GM21576 (cell line): ENCODE results near the gene SLC28A3.
"Not testable (repeated sequence)": the region's sequence is repeated elsewhere in the genome, so short reads cannot be mapped to it uniquely, and the experiment has no call there.

Experiments used
- ATAC-seq: cut with Tn5 transposase; IDR thresholded peaks from one replicate; pipeline ENCODE4 v1.9.1; 2021; ENCODE audit warnings: mild to moderate bottlenecking, moderate library complexity; ENCODE audit not compliant: unreplicated experiment

SLC28A3 gene, protein sequence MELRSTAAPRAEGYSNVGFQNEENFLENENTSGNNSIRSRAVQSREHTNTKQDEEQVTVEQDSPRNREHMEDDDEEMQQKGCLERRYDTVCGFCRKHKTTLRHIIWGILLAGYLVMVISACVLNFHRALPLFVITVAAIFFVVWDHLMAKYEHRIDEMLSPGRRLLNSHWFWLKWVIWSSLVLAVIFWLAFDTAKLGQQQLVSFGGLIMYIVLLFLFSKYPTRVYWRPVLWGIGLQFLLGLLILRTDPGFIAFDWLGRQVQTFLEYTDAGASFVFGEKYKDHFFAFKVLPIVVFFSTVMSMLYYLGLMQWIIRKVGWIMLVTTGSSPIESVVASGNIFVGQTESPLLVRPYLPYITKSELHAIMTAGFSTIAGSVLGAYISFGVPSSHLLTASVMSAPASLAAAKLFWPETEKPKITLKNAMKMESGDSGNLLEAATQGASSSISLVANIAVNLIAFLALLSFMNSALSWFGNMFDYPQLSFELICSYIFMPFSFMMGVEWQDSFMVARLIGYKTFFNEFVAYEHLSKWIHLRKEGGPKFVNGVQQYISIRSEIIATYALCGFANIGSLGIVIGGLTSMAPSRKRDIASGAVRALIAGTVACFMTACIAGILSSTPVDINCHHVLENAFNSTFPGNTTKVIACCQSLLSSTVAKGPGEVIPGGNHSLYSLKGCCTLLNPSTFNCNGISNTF

DNA sequence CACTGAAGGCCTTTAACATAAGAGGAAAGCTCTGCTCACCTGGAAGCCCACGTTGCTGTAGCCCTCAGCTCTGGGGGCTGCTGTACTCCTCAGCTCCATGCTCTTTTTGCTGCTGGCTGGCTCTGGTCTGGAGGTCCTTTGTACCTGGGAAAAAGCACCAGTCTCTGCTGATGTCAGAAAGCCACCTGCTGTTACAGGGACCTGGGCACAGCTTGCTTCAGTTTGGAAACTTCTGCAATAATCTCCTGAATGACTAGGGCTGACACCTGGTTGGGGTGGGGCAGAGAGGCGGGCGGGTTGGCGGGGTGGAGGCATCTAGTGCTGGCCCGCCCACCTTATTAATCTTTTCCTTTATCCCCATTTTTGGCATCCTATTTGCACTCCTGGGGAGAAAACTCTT, at the start of gene SLC28A3:
SLC28A3 (minus strand) TSS at position 224 of the 400 bp plus-strand sequence; CDS start at position 99, 125 bp downstream.
- ATAC-seq: no peak

DNA sequence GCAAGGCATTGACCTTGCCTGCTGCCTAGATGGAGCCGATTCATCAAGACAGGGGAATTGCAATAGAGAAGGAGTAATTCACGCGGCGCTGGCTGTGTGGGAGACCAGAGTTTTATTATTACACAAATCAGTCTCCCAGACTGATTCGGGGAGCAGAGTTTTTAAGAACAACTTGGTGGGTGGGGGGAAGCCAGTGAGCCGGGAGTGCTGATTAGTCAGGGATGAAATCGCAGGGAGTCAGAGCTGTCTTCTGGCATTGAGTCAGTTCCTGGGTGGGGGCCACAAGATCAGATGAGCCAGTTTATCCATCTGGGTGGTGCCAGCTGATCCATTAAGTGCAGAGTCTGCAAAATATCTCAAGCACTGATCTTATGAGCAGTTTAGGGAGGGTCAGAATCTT, 49.7 kb upstream of the SLC28A3 start:
- ATAC-seq: not testable (repeated sequence)

DNA sequence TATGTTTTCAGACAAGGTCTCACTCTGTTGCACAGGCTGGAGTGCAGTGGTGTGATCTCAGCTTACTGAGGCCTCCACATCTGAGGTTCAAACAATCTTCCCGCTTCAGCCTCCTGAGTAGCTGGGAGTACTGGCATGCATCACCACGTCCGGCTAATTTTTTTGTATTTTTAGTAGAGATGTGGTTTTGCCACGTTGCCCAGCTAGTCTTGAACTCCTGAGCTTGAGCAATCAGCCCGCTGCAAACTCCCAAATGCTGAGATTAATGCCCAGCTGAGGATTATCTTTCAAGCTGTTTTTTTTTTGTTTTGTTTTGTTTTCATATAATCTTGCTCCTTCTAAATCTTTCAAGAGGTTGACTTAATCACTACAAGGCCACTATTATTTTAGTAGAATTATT, 47.3 kb upstream of the SLC28A3 start:
- no peak for ATAC-seq

DNA sequence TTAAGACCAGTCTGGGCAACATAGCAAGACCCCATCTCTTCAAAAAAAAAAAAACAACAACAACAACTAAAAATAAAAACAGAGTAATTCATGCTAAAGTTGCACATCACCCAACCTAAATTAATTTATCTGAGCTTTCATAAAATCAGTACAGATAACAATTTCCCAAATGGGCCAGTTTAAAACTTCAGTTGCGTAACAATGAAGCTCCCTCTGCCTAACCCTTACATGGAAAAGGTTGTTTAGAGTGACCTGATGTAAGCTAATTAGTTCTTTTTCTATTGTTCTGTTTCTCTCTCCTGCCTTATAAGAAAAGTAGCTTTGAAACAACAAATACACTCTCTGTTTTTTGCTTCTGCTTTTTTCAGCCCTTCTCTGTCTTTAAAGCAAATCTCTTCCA, 46.2 kb upstream of the SLC28A3 start:
- no peak for ATAC-seq

DNA sequence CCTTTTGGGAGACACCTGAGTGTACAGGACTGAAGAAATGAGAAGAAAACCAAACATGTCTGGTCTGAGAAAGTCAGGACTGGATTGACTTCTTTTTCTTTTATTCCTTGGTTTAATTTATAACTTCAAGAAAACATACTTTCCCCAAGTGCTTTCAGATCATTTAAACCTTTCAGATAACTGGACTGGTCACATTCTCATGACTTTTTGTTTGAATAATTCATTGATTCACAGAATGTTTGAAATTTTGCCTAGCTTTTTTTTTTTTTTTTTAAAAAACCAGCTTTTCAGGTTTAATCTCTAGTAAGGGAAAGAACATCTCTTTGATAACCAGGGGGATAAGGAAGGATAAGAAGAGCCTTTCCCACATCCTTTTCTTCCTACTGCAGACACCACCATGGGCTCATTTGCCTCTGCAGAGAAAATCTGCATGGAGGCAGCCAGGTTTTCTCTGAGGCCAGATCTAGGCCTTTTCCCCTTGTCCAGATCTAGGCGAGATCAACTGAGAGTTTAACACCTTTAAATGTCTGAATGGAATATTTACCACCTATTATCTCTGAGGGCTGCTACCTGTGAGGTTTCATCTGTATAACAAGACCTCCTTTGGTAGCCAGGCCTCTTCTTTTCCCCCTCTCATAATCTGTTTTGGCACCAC, 45.0 kb upstream of the SLC28A3 start:
- no peak for ATAC-seq

DNA sequence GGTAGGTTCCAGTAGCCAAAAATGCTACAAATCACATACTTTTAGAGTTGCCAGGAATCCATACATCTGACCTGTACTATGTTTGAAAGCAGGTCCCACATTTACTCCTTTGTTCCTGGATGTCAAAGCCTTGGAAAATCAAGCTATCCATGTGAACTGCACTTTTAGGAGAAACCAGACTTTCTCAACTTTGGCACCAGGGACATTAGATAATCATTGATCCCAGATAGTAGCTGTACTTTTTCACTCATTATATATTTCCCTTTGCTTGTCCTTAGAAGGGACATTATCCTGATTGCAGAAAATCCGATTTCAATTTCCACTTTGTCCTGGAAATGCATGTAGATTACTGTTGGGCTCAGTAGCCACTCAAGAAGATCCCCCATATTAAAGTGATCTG, 44.1 kb upstream of the SLC28A3 start:
- no peak for ATAC-seq

DNA sequence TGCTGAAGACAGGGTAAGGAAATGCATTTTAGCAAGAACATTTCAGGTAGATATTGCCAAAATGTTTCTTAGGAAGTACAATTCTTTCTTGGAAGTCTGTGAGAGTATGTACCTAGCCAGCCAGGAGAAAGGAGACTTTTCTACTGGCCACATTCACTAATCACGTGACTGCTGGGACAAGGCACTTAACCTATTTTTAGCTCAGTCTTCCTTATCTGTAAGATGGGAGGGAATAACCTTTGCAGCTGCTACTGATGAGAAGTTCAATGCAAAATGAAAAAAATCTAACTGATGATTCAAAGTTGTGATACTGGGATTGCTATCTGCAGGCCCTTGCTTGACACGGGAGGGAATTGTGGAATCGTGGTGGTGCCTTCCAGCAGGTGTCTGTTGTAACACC, 42.6 kb upstream of the SLC28A3 start:
- no peak for ATAC-seq

DNA sequence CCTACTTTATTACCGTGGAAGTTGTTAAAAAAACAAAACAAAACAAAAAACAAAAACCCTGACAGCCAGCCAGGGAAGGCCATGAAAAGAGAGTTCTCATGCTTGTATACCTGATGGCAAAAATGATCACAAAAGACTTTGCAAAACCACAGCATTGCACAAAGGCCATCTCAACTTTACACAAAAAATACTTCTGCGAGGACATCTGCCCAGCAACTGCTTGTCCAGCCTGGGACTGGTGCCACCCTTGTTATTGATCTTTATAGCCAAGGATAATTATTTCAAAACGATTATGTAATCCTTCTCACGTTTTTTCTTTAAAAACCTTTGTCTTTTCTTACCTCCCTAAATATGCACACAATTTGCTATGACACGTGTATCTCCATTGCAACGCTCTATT, 42.2 kb upstream of the SLC28A3 start:
- no peak for ATAC-seq

DNA sequence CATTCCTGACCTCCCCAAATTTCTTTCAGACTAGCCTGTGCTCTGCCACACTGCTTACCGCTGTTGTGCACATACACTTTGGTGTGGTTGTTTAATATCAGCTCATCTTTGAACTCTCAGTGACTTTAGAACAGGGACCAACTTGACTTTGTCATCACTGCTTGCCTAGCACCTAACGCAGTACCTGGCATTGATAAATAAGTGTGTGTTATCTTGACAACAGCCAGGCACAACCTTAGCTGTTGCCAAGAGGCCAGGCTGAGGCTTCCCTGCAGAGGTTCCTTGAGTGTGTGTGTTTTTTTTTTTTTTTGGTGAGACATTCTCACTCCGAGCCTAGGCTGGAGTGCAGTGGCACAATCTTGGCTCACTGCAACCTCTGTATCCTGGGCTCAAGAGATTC, 41.0 kb upstream of the SLC28A3 start:
- no peak for ATAC-seq

DNA sequence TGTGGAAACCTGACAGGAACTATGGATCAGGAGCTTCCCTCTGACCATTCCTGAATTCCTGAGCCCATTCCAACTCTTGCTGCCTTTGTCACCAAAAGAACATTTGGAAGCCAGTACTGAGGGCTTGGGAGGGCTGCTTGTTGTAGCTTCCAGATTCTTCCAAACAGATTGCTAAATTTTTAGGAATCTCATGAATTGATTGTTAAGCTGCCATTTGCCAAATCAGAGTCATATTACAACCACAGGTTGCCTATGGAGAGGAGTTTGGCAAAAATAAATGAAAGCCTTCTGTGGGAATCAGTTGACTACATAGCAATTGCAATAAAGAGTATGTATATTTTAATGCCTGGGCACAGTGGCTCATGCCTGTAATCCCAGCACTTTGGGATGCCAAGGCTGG, 39.2 kb upstream of the SLC28A3 start:
- ATAC-seq: no peak

DNA sequence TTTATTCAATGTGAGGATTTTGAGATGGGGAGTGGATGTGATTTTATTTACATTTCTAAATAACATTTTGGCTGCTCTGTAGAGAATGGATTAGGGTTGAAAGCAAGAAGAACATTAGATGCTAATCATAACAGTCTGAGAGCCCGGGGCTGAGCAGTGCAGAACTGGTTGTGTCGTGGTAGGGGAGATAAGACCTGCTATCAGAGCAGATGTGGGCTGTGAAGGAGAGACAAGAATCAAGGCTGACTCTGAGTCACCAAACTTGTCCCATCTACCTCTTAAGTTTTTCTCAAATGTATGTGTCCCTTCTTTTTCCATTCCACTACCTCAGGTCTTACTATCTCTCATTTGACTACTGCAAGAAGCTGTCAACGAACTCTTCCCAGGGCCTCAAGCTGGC, 35.4 kb upstream of the SLC28A3 start:
- ATAC-seq: no peak

DNA sequence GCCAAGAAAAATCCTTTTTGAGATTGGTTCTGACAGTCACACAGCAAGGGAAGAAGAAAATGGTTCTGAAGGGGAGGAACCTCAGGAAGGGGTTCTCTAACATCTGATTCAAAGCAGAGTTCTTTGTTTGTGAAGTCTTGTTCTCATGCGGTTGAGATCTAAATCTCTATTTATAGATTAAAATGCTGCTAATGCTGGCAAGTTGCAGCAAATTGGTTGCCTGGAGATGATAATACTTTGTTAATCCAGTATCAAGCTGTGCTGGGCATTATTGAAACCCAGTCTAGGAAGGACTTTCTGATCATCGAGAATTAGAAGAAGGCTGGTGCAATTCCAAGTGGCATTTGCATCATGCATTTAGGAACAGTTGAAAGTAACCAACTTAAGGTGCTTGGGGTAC, 34.0 kb upstream of the SLC28A3 start:
- ATAC-seq: no peak

DNA sequence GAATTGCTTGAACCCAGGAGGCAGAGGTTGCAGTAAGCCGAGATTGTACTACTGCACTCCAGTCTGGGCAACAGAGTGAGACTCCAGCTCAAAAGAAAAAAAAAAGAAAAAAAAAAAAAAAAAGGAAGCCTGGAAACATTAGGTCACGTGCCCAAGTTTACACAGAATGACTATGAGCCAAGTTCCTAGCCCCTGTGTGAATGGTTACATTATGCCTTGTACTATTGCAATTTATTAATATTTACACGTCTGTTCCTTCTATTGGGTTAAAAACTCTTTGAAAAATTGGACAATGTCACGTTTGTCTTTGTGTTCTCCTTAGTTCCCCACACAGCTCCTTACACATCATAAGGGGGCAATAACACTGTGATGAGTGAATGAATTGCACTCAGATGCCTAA, 33.5 kb upstream of the SLC28A3 start:
- ATAC-seq: no peak

DNA sequence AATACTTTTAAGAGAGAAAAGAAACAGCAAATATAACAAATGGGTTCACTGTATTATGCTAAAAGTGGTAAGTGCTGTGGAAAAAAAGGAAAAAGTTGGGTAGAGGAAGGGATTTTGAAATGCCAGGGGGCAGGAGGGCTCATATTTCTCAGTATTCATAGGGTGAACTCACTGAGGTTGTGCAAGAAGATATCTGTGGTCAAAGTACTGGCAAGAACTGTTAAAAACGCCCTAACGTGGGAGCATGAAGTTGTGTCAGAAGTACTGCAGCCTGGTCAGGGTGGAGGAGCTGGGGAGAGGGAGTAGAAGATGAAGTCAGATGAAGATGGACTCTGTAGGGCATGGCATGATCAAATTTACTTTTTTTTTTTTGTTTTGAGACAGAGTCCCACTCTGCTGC, 31.2 kb upstream of the SLC28A3 start:
- ATAC-seq: no peak

DNA sequence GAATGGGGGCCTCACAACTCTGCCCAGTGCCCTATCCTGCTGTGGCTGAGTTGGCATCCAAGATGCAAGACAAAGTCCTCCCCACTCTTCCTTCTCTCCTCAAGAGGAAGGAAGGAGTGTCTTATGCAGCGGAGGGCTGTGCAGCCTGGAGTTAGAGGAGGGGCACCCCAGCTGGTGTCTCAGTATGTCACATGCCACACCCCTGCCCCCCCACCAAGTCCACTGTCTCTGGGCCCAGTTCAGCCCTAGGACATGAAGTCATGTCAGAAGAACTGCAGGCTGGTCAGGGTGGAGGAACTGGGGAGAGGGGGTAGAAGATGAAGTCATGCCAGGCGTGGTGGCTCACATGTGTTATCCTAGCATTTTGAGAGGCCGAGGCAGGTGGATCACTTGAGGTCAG, 28.0 kb upstream of the SLC28A3 start:
- ATAC-seq: no peak

DNA sequence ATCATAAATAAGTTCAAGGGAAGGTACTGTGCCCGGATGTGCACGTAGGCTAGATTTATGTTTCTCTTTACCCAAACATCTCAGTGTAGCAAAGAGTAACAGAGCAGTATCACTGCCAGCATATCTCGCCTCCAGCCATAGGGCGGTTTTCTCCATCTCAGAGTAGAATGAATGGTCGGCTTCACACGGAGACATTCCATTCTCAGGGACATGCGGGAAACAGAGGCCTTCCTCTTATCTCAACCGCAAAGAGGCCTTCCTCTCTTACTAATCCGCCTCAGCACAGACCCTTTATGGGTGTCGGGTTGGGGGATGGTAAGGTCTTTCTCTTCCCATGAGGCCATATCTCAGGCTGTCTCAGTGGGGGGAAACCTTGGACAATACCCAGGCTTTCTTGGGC, 27.2 kb upstream of the SLC28A3 start:
- ATAC-seq: not testable (repeated sequence)

DNA sequence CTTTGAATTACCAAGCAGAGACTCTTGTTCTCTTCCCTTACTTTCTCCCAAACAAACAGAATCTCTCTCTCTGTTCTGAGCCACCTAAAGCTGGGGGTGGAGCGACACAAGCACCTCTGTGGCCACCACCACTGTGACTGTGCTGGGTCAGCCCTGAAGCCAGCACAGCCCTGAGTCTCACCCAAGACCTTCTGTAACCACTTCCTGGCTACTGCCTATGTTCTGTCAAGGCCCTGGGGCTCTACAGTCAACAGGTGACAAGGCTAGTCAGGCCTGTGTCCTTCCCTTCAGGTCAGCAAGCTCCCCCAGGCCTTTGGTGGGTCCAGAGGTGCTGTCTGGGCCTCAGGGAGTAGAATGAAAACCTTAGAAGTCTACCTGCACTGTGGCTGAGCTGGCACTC, 26.1 kb upstream of the SLC28A3 start:
- no peak for ATAC-seq

DNA sequence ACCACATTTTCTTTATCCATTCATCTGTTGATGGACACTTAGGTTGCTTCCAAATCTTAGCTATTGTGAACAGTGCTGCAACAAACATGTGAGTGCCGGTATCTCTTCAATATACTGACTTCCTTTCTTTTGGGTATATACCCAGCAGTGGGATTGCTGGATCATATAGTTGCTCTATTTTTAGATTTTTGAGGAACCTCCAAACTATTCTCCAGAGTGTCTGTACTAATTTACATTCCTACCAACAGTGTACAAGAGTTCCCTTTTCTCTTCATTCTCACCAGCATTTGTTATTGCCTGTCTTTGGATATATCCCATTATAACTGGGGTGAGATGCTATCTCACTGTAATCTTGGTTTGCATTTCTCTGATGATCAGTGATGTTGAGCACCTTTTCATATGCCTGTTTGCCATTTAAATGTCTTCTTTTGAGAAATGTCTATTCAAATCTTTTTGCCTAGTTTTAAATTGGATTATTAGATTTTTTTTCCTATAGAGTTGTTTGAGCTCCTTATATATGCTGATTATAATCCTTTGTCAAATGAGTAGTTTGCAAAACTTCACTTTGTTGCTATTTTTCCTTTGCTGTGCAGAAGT, 24.4 kb upstream of the SLC28A3 start:
- ATAC-seq: not testable (repeated sequence)

DNA sequence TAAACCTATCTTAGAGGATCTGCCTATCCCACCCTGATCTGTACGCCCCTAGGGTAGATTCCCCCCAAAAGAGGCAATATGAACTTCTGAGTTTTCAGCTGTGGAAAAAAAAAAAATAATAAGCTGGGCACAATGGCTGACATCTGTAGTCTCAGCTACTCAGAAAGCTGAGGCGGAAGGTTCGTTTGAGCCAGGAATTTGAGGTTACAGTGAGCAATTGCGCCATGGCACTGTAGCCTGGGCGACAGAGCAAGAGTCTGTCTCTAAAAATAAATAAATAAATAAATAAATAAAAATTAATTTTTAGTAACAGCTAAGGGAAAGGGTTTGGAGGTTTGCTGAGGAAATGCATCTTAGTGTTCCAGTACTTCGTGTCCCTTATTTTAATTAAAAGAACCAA, 21.1 kb upstream of the SLC28A3 start:
- ATAC-seq: no peak

DNA sequence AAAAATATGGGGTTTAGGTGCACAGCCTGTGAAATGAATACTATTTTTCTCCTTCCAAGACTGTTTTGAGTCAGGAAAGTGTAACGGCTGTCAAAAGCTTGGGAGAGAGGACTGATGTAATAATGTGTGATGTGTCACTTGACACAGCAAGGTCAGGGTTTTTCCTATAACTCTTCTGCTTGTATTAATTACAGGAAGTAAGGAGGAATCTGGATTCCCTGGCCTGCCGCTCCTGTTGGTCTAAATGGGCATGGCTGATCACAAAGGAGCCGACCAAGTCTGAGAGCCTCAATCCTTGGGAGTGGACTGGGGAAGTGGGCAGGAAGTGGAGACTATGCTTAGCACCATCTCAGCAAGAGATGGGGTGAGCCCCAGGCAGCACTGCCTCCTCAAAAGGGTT, 16.7 kb upstream of the SLC28A3 start:
- ATAC-seq: no peak

DNA sequence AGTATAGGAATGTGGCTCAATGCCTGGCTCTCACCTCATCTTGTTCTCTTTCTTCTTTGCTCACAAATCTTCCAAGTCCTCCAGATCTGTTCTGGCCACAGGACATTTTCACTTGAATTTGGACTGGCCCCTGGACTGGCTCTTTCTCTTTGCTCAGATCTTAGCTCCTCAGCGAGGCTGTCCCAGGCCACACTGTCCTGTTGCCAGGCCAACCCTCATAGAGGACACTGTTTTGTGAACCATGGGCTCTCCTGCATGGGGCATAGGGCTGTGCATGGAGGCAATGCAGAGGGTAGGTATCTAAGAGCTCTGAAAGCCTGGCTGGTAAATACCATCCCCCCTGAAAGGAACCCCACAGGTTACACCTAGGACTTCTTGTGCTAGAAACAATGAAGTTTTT, 13.5 kb upstream of the SLC28A3 start:
- ATAC-seq: no peak

DNA sequence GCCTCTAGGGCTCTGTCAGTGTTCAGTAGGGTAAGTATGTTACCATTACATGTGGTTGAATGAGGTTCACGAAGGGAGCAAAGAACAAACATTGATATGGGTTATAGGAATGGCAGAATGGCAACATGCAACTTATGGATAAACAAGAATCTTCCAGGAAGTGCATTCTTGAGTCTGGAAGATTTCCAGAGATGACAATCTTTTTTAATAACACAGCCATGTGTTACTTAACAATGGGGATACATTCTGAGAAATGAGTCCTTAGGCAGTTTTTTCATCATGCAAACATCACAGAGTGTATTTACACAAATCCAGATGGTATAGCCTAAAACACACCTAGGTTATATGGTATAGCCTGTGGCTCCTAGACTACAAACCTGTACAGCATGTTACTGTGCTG, 9.1 kb upstream of the SLC28A3 start:
- no peak for ATAC-seq
